ENCODE data around the gene RAB7B.
A peak's percentile ranks its signal among the peaks of the same experiment; 100 is the strongest.

Gene RAB7B

DNA sequence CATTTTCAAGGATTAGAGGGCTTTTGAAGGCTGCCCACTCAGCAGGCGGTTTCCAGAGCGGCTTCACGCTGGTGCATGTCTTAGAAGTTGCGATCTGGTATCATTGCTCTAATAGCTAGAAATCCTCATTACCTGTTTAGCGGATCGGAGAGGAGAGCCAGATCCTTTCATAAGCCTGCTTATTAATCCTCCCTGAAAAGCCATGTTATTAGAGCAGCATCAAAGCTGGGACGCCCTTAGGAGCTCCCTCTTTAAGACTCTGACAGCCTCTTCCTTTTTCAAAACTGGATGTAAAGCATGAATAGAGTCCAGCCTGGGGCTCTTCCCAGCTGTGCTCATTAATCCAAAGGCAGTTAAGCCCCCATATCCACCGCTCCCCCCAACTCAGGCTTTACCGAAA lies 34.4 kb upstream of the RAB7B start:
- in situ Hi-C loops (cut with HindIII; ENCODE audit: low pct_ligation_motif_present, low sequenced_read_pairs), result no loop called here
- Histone ChIP-seq H3K4me3 (ENCODE audit: low read depth, low read length) (no peak overlapping the region), H3K27ac (no peak overlapping the region), H3K27me3 (replicated peaks) (peaks cover 23% of the 10 kb centered on the region), H3K36me3 (replicated peaks) (no peaks in the 10 kb centered on the region)
- TF ChIP-seq, protein P1, sequence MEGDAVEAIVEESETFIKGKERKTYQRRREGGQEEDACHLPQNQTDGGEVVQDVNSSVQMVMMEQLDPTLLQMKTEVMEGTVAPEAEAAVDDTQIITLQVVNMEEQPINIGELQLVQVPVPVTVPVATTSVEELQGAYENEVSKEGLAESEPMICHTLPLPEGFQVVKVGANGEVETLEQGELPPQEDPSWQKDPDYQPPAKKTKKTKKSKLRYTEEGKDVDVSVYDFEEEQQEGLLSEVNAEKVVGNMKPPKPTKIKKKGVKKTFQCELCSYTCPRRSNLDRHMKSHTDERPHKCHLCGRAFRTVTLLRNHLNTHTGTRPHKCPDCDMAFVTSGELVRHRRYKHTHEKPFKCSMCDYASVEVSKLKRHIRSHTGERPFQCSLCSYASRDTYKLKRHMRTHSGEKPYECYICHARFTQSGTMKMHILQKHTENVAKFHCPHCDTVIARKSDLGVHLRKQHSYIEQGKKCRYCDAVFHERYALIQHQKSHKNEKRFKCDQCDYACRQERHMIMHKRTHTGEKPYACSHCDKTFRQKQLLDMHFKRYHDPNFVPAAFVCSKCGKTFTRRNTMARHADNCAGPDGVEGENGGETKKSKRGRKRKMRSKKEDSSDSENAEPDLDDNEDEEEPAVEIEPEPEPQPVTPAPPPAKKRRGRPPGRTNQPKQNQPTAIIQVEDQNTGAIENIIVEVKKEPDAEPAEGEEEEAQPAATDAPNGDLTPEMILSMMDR (IDR thresholded peaks at IDR 0.05; ENCODE audit: low read depth, low read length, missing control alignments), result no peak
- no peak for DNase-seq

DNA sequence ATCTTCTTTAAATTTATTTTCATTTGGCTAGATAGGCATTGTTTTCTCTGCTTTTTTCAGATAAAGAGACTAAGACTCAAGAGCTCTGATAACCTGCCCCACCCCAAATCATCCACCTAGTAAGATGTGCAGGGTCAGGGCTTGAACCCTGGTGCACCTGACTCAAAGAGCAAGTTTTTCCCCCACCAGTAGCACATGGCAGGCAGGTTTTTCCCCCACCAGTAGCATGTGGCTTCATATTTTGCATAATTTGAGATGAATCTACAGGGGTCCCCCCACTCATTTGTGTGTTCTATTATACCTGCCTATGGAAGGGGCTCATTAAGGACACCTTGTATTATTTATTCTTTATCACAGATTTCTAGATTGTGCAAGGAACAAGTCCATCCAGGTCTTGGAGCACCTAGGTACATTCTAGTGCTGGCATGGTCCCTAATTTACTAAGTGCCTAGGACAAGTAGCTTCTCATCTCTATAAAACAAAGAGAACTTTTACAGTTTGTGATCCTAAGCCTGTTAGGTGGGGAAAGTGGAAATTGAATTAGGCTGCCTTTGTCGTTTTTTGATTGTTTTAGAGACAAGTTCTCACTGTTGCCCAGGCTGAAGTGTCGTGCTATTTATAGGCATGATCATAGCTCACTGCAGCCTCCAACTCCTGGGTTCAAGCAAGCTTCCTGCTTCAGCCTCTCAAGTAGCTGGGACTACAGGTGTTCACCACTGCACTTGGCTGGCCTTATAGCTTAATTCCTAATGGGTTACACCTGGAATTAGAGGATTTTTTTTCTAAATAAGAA lies 33.7 kb upstream of the RAB7B start:
- in situ Hi-C loops (cut with HindIII; ENCODE audit: low pct_ligation_motif_present, low sequenced_read_pairs), result no loop called here
- Histone ChIP-seq H3K36me3 (replicated peaks) (no peaks in the 10 kb centered on the region), H3K27me3 (replicated peaks) (peaks cover 23% of the 10 kb centered on the region), H3K4me3 (ENCODE audit: low read depth, low read length) (no peak overlapping the region), H3K27ac (no peak overlapping the region)
- no peak for DNase-seq
- TF ChIP-seq, protein P1 (IDR thresholded peaks at IDR 0.05; ENCODE audit: low read depth, low read length, missing control alignments), result no peak

GRCh38 chr1:206035027-206035426 lies 31.8 kb upstream of the RAB7B start:
- H3K27ac ChIP-seq, result no peak overlapping the region
- H3K27me3 ChIP-seq (replicated peaks), result peaks cover 19% of the 10 kb centered on the region
- H3K4me3 ChIP-seq (ENCODE audit: low read depth, low read length), result no peak overlapping the region
- no peak for DNase-seq
- in situ Hi-C loops (cut with HindIII; ENCODE audit: low pct_ligation_motif_present, low sequenced_read_pairs), result no loop called here
- no peaks in the 10 kb centered on the region for H3K36me3 ChIP-seq (replicated peaks)
- TF ChIP-seq, protein P1 (IDR thresholded peaks at IDR 0.05; ENCODE audit: low read depth, low read length, missing control alignments), result no peak

DNA sequence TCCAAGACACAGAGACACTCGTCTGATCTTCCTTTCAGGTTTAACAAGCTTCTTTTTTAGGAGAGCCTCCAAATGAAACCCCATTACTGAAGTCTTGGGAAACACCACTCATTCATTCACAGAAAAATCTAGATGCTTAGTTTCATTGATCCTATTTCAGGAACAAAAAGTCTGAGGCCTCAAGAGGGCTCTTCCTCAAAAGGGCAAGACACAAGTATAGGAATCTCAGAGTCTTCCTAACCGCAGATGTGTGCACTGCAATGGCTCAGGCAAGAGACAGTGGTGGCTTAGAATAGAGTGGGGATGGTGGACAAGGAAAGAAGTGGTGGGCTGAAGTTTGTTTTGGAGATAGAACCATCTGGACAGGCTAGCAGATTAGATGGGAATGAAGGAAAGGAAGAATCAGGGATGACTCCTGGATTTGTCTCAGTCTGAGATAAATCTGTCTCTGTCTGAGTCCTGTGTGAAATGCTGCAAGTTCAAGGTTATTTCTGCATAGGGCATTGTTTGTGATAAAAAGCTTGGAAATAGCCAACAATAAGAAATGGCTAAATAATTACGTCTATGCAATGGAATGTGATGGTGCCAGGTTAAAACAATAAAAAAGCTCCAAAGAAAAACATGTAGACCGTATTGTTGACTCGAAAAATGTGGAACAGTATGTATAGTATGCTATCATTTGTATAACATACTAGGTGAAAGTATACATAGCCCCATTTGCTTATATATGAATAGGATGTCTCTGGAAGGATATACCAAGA lies 29.4 kb upstream of the RAB7B start:
- no peak overlapping the region for H3K4me3 ChIP-seq (ENCODE audit: low read depth, low read length)
- DNase-seq, result no peak
- no peaks in the 10 kb centered on the region for H3K36me3 ChIP-seq (replicated peaks)
- TF ChIP-seq, protein P1 (IDR thresholded peaks at IDR 0.05; ENCODE audit: low read depth, low read length, missing control alignments), result no peak
- in situ Hi-C loops (cut with HindIII; ENCODE audit: low pct_ligation_motif_present, low sequenced_read_pairs), result no loop called here
- H3K27ac ChIP-seq, result no peak overlapping the region
- H3K27me3 ChIP-seq (replicated peaks), result peaks cover 7% of the 10 kb centered on the region

- peak; percentile 57 for DNase-seq
- TF ChIP-seq, protein P1 (IDR thresholded peaks at IDR 0.05; ENCODE audit: low read depth, low read length, missing control alignments), result peak; percentile 97
- Histone ChIP-seq H3K27ac (no peak overlapping the region), H3K4me3 (ENCODE audit: low read depth, low read length) (no peak overlapping the region), H3K36me3 (replicated peaks) (no peaks in the 10 kb centered on the region), H3K27me3 (replicated peaks) (no peaks in the 10 kb centered on the region)
- in situ Hi-C loops (cut with HindIII; ENCODE audit: low pct_ligation_motif_present, low sequenced_read_pairs), result no loop called here
Measured at GRCh38 chr1:206030714-206031113, 27.5 kb upstream of the RAB7B start.
